K562 treated with DMSO at 1 percent for 12 hours (cell line): Measurements from ENCODE around the gene GUCY1A1. TPM values are rescaled to one million over a fixed set of nuclear protein-coding genes. Genes with fewer than 3 reads are reported as not detected.

ENCODE experiments used
- total RNA-seq: library from RNA; unstranded; fragments of 300-600 nt; gene quantifications from 2 replicates; pipeline ENCODE4 v1.2.3, GENCODE V29; 2022; ENCODE audit not compliant: insufficient read depth

GUCY1A1 gene
- total RNA-seq = not detected in 2 replicates

GRCh38 chr4:155666344-155667221 is at the start of gene GUCY1A1:
Gene GUCY1A1 (plus strand): TSS chr4:155666848. CDS start chr4:155696868, 30,020 bp downstream.

GRCh38 chr4:155758481-155759371 is 92.1 kb downstream of the GUCY1A1 start, which contains the start of gene GUCY1B1:
Gene GUCY1B1 (plus strand): TSS chr4:155759021. CDS start chr4:155759141, 120 bp downstream.

Other genes starting within 250 kb of the GUCY1A1 start
- not detected in 2 replicates for gene GUCY1B1, start 92.2 kb downstream of the GUCY1A1 start, total RNA-seq
- not detected in 2 replicates for gene ASIC5, start 199.4 kb downstream of the GUCY1A1 start, total RNA-seq
- 0.51 and 0.83 TPM in 2 replicates for gene TDO2, start 236.8 kb downstream of the GUCY1A1 start, total RNA-seq